ENCODE measurements around the gene MCRIP1.

MCRIP1 gene

DNA sequence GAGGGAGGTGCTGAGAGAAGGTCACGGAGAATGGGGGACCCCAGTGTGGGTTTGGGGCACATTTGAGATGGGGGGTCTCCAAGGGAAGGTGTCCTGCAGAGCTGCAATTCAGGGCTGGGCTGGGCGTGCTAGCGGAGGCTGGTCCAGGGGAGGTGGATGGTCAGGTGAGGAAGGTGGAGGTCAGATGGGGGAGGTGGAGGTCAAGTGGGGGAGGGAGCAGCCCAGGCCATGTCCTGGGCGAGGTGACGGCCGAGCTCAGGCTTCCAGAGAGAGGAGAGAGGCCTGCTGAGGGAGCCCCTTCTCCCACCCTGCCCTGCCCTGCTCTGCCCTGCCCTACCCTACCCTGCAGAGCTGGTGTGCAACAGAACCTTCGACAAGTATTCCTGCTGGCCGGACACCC is 22.6 kb downstream of the MCRIP1 start:
- Histone ChIP-seq H2BK12ac (ENCODE audit: low read length) (no peak overlapping the region), H2BK5ac (ENCODE audit: low read length) (no peak overlapping the region), H3K23ac (ENCODE audit: low read depth, low read length, poor library complexity) (no peak overlapping the region), H3K27ac (replicated peaks; ENCODE audit: low read length) (no peak overlapping the region), H3K18ac (ENCODE audit: low read length) (no peak overlapping the region), H3K14ac (ENCODE audit: low read length) (no peak overlapping the region), H3K4ac (ENCODE audit: low read length) (no peak overlapping the region), H2BK120ac (ENCODE audit: low read depth, low read length) (no peak overlapping the region), H3K9me3 (replicated peaks in 1 of 2; ENCODE audit: control insufficient read depth in 2 of 2, insufficient read depth in 1 of 2, low read depth in 1 of 2, low read length in 2 of 2) (no peaks in the 10 kb centered on the region), H3K36me3 (replicated peaks in 1 of 2; ENCODE audit: control insufficient read depth in 2 of 2, insufficient read depth in 2 of 2, low read length in 2 of 2) (no peaks in the 10 kb centered on the region), H2BK15ac (ENCODE audit: low read length) (no peak overlapping the region), H3K4me2 (ENCODE audit: insufficient read depth, low read length, poor library complexity, severe bottlenecking) (no peak overlapping the region), H2AK5ac (ENCODE audit: low read depth, low read length) (peak overlapping the region; percentile 96), H3K27me3 (ENCODE audit: control insufficient read depth in 3 of 3, insufficient read depth in 3 of 3, low read depth in 1 of 3, low read length in 3 of 3) (peaks cover 0 to 56% (median 26%) of the 10 kb centered on the region in 3 experiments), H4K91ac (ENCODE audit: low read depth, low read length, poor library complexity) (no peak overlapping the region), H2AFZ (ENCODE audit: low read length) (no peak overlapping the region), H3K79me1 (ENCODE audit: low read depth, low read length) (peaks cover 9% of the 10 kb centered on the region), H3K4me1 (ENCODE audit: control insufficient read depth in 2 of 2, insufficient read depth in 1 of 2, low read depth in 1 of 2, low read length in 2 of 2) (peaks cover 0 to 3% of the 10 kb centered on the region in 2 donors), H3K9ac (ENCODE audit: low read depth, low read length, poor library complexity) (no peak overlapping the region), H4K8ac (ENCODE audit: low read depth, low read length) (no peak overlapping the region), H3K4me3 (ENCODE audit: low read length in 2 of 2) (no peak overlapping the region)
- DNase-seq (ENCODE audit: low spot score): no peak
- no CpG with 5 or more reads among the region's 8 CpGs for WGBS, 2 donors (ENCODE audit: extremely low coverage in 2 of 2, insufficient read length in 2 of 2, insufficient replicate concordance in 1 of 2)

DNA sequence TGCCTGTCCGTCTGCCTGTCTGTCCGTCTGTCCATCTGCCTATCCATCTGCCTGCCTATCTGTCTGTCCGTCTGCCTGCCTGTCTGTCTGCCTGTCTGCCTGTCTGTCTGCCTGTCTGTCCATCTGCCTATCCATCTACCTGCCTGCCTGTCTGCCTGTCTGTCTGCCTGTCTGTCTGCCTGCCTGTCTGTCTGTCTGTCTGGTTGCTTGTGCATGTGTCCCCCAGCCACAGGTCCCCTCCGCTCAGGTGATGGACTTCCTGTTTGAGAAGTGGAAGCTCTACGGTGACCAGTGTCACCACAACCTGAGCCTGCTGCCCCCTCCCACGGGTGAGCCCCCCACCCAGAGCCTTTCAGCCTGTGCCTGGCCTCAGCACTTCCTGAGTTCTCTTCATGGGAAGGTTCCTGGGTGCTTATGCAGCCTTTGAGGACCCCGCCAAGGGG is 23.5 kb downstream of the MCRIP1 start:
- Histone ChIP-seq H3K36me3 (replicated peaks in 1 of 2; ENCODE audit: control insufficient read depth in 2 of 2, insufficient read depth in 2 of 2, low read length in 2 of 2) (no peaks in the 10 kb centered on the region), H3K27me3 (ENCODE audit: control insufficient read depth in 3 of 3, insufficient read depth in 3 of 3, low read depth in 1 of 3, low read length in 3 of 3) (peaks cover 6 to 61% (median 33%) of the 10 kb centered on the region in 3 experiments), H2BK120ac (ENCODE audit: low read depth, low read length) (no peak overlapping the region), H3K14ac (ENCODE audit: low read length) (peak overlapping the region; percentile 82), H3K9me3 (replicated peaks in 1 of 2; ENCODE audit: control insufficient read depth in 2 of 2, insufficient read depth in 1 of 2, low read depth in 1 of 2, low read length in 2 of 2) (no peaks in the 10 kb centered on the region), H3K9ac (ENCODE audit: low read depth, low read length, poor library complexity) (peak overlapping the region; percentile 70), H4K8ac (ENCODE audit: low read depth, low read length) (no peak overlapping the region), H2BK5ac (ENCODE audit: low read length) (no peak overlapping the region), H3K4me3 (ENCODE audit: low read length in 2 of 2) (no peak overlapping the region), H2AFZ (ENCODE audit: low read length) (no peak overlapping the region), H3K18ac (ENCODE audit: low read length) (no peak overlapping the region), H3K4me2 (ENCODE audit: insufficient read depth, low read length, poor library complexity, severe bottlenecking) (no peak overlapping the region), H2BK12ac (ENCODE audit: low read length) (peak overlapping the region; percentile 98), H3K23ac (ENCODE audit: low read depth, low read length, poor library complexity) (peak overlapping the region; percentile 99), H2BK15ac (ENCODE audit: low read length) (peak overlapping the region; percentile 7), H3K27ac (replicated peaks; ENCODE audit: low read length) (no peak overlapping the region), H4K91ac (ENCODE audit: low read depth, low read length, poor library complexity) (no peak overlapping the region), H3K79me1 (ENCODE audit: low read depth, low read length) (peaks cover 9% of the 10 kb centered on the region), H2AK5ac (ENCODE audit: low read depth, low read length) (peak overlapping the region; percentile 76), H3K4me1 (ENCODE audit: control insufficient read depth in 2 of 2, insufficient read depth in 1 of 2, low read depth in 1 of 2, low read length in 2 of 2) (peaks cover 2 to 7% of the 10 kb centered on the region in 2 donors), H3K4ac (ENCODE audit: low read length) (no peak overlapping the region)
- DNase-seq (ENCODE audit: low spot score): no peak
- WGBS, 2 donors (ENCODE audit: extremely low coverage in 2 of 2, insufficient read length in 2 of 2, insufficient replicate concordance in 1 of 2): no CpG with 5 or more reads among the region's 7 CpGs

- Histone ChIP-seq H3K4me2 (ENCODE audit: insufficient read depth, low read length, poor library complexity, severe bottlenecking) (no peak overlapping the region), H2BK120ac (ENCODE audit: low read depth, low read length) (no peak overlapping the region), H2AK5ac (ENCODE audit: low read depth, low read length) (peak overlapping the region; percentile 79), H2BK12ac (ENCODE audit: low read length) (peak overlapping the region; percentile 98), H3K27me3 (ENCODE audit: control insufficient read depth in 3 of 3, insufficient read depth in 3 of 3, low read depth in 1 of 3, low read length in 3 of 3) (peaks cover 13 to 68% (median 39%) of the 10 kb centered on the region in 3 experiments), H2AFZ (ENCODE audit: low read length) (no peak overlapping the region), H3K9me3 (replicated peaks in 1 of 2; ENCODE audit: control insufficient read depth in 2 of 2, insufficient read depth in 1 of 2, low read depth in 1 of 2, low read length in 2 of 2) (no peaks in the 10 kb centered on the region), H3K23ac (ENCODE audit: low read depth, low read length, poor library complexity) (peak overlapping the region; percentile 99), H3K14ac (ENCODE audit: low read length) (peak overlapping the region; percentile 82), H4K91ac (ENCODE audit: low read depth, low read length, poor library complexity) (no peak overlapping the region), H3K4me3 (ENCODE audit: low read length in 2 of 2) (no peak overlapping the region), H3K79me1 (ENCODE audit: low read depth, low read length) (peaks cover 9% of the 10 kb centered on the region), H3K4ac (ENCODE audit: low read length) (no peak overlapping the region), H3K9ac (ENCODE audit: low read depth, low read length, poor library complexity) (peak overlapping the region; percentile 70), H3K36me3 (replicated peaks in 1 of 2; ENCODE audit: control insufficient read depth in 2 of 2, insufficient read depth in 2 of 2, low read length in 2 of 2) (no peaks in the 10 kb centered on the region), H2BK5ac (ENCODE audit: low read length) (no peak overlapping the region), H3K27ac (replicated peaks; ENCODE audit: low read length) (no peak overlapping the region), H2BK15ac (ENCODE audit: low read length) (no peak overlapping the region), H3K18ac (ENCODE audit: low read length) (no peak overlapping the region), H3K4me1 (ENCODE audit: control insufficient read depth in 2 of 2, insufficient read depth in 1 of 2, low read depth in 1 of 2, low read length in 2 of 2) (peaks cover 2 to 7% of the 10 kb centered on the region in 2 donors), H4K8ac (ENCODE audit: low read depth, low read length) (no peak overlapping the region)
- no peak for DNase-seq (ENCODE audit: low spot score)
- no CpG with 5 or more reads among the region's 20 CpGs for WGBS, 2 donors (ENCODE audit: extremely low coverage in 2 of 2, insufficient read length in 2 of 2, insufficient replicate concordance in 1 of 2)
These were observed 24.1 kb downstream of the MCRIP1 start for GRCh38 chr17:81808778-81809555.

DNA sequence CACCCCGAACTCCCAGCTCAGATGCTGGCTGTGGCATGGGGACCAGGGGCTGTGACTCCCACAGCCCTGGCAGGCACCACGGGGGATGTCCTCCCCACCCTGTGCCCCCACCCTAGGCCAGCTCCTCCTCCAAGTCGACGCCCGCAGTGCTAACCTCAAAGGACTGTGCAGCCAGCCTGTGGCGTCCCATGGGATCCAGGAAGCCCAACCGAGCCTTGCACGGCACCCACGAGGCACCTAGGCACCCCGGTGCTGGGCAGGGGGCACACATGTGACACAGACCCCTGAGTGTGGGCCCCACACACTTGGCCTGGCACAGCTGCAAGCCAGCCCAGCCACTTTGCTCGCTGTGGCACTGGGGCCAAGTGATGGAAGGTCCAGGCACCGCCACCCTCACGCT is 25.3 kb downstream of the MCRIP1 start:
- Histone ChIP-seq H3K4me1 (ENCODE audit: control insufficient read depth in 2 of 2, insufficient read depth in 1 of 2, low read depth in 1 of 2, low read length in 2 of 2) (peaks cover 2 to 7% of the 10 kb centered on the region in 2 donors), H2BK15ac (ENCODE audit: low read length) (no peak overlapping the region), H2BK5ac (ENCODE audit: low read length) (no peak overlapping the region), H3K4ac (ENCODE audit: low read length) (no peak overlapping the region), H2BK120ac (ENCODE audit: low read depth, low read length) (no peak overlapping the region), H3K18ac (ENCODE audit: low read length) (no peak overlapping the region), H3K14ac (ENCODE audit: low read length) (no peak overlapping the region), H4K91ac (ENCODE audit: low read depth, low read length, poor library complexity) (no peak overlapping the region), H3K36me3 (replicated peaks in 1 of 2; ENCODE audit: control insufficient read depth in 2 of 2, insufficient read depth in 2 of 2, low read length in 2 of 2) (no peaks in the 10 kb centered on the region), H3K23ac (ENCODE audit: low read depth, low read length, poor library complexity) (peak overlapping the region; percentile 89), H3K9ac (ENCODE audit: low read depth, low read length, poor library complexity) (peak overlapping the region; percentile 44), H3K9me3 (replicated peaks in 1 of 2; ENCODE audit: control insufficient read depth in 2 of 2, insufficient read depth in 1 of 2, low read depth in 1 of 2, low read length in 2 of 2) (no peaks in the 10 kb centered on the region), H3K4me3 (ENCODE audit: low read length in 2 of 2) (no peak overlapping the region), H3K4me2 (ENCODE audit: insufficient read depth, low read length, poor library complexity, severe bottlenecking) (no peak overlapping the region), H3K27ac (replicated peaks; ENCODE audit: low read length) (no peak overlapping the region), H4K8ac (ENCODE audit: low read depth, low read length) (no peak overlapping the region), H3K27me3 (ENCODE audit: control insufficient read depth in 3 of 3, insufficient read depth in 3 of 3, low read depth in 1 of 3, low read length in 3 of 3) (peaks cover 20 to 79% (median 50%) of the 10 kb centered on the region in 3 experiments), H2AFZ (ENCODE audit: low read length) (no peak overlapping the region), H2BK12ac (ENCODE audit: low read length) (peak overlapping the region; percentile 73), H3K79me1 (ENCODE audit: low read depth, low read length) (peaks cover 7% of the 10 kb centered on the region), H2AK5ac (ENCODE audit: low read depth, low read length) (peak overlapping the region; percentile 75)
- WGBS, 2 donors (ENCODE audit: extremely low coverage in 2 of 2, insufficient read length in 2 of 2, insufficient replicate concordance in 1 of 2): no CpG with 5 or more reads among the region's 13 CpGs
- DNase-seq (ENCODE audit: low spot score): no peak

Data from neuronal stem cell (in vitro differentiated cells).